ENCODE data around the gene NRBP1. TPM values are rescaled to one million over a fixed set of nuclear protein-coding genes. Genes with fewer than 3 reads are reported as not detected.
A peak's percentile ranks its signal among the peaks of the same experiment; 100 is the strongest.

Gene NRBP1
- total and polyA plus RNA-seq, 4 donors: 34.3 to 56.9 (median 46.0) TPM

GRCh38 chr2:27420996-27421395 lies 7.4 kb upstream of the NRBP1 start (continued):
- TF ChIP-seq ATF3 (IDR thresholded peaks at IDR 0.05): no peak
- no peak for TF ChIP-seq MAX (IDR thresholded peaks at IDR 0.05)
- TF ChIP-seq TAF1 (conservative IDR thresholded peaks at IDR 0.05): no peak
- TF ChIP-seq HNF4G (IDR thresholded peaks at IDR 0.05): no peak
- TF ChIP-seq HNF4A (conservative IDR thresholded peaks at IDR 0.05): no peak
- TF ChIP-seq CTCF (IDR thresholded peaks at IDR 0.05; ENCODE audit: low read depth, low read length, missing input control): no peak

GRCh38 chr2:27421660-27422250 lies 6.7 kb upstream of the NRBP1 start:
- H3K9me3 ChIP-seq (ENCODE audit: control insufficient read depth in 4 of 4, low read length in 3 of 4): no peaks in the 10 kb centered on the region
- WGBS: 69% methylated on average over 4 of the region's 4 CpGs
- DNase-seq (ENCODE audit: low spot score): no peak
- no peaks in the 10 kb centered on the region for H3K36me3 ChIP-seq (ENCODE audit: control insufficient read depth in 4 of 4, insufficient read depth in 3 of 4, low read depth in 1 of 4, low read length in 3 of 4)
- H3K4me1 ChIP-seq (ENCODE audit: control insufficient read depth in 4 of 4, insufficient read depth in 4 of 4, low read length in 3 of 4): peaks cover 0 to 3% (median 0%) of the 10 kb centered on the region in 4 donors
- H3K9ac ChIP-seq (ENCODE audit: low read depth in 1 of 2, low read length in 2 of 2): no peak overlapping the region
- H3K27me3 ChIP-seq (ENCODE audit: control insufficient read depth in 4 of 4, insufficient read depth in 4 of 4, low read length in 3 of 4): no peaks in the 10 kb centered on the region
- no peak for TF ChIP-seq NR2F2 (IDR thresholded peaks at IDR 0.05)
- no peak for TF ChIP-seq SP1 (IDR thresholded peaks at IDR 0.05)
- no peak for TF ChIP-seq MAX (IDR thresholded peaks at IDR 0.05)
- TF ChIP-seq YY1 (IDR thresholded peaks at IDR 0.05): no peak
- peak; percentile 30 to 34 for TF ChIP-seq HNF4A (conservative IDR thresholded peaks at IDR 0.05)
- TF ChIP-seq RAD21 (IDR thresholded peaks at IDR 0.05): no peak
- no peak for TF ChIP-seq EGR1 (IDR thresholded peaks at IDR 0.05; ENCODE audit: low read depth in 2 of 2)
- TF ChIP-seq HNF4G (IDR thresholded peaks at IDR 0.05): no peak
- TF ChIP-seq CTCF (IDR thresholded peaks at IDR 0.05; ENCODE audit: low read depth, low read length, missing input control): no peak
- no peak for TF ChIP-seq GABPA (IDR thresholded peaks at IDR 0.05 in 1 of 2, conservative IDR thresholded peaks at IDR 0.05 in 1 of 2)
- no peak for TF ChIP-seq FOXA1 (IDR thresholded peaks at IDR 0.05)
- TF ChIP-seq RXRA (IDR thresholded peaks at IDR 0.05): peak in 1 of 2 donors; percentile 35
- no peak for TF ChIP-seq JUND (IDR thresholded peaks at IDR 0.05)
- TF ChIP-seq ZBTB33 (IDR thresholded peaks at IDR 0.05): no peak
- peak overlapping the region in 1 of 2 donors; percentile 16 for H3K27ac ChIP-seq (ENCODE audit: low read depth in 1 of 2, low read length in 2 of 2)
- no peak overlapping the region for H3K4me3 ChIP-seq (ENCODE audit: low read depth in 1 of 3, low read length in 3 of 3)

Data from liver (tissue), 9 donors.